Muscle of leg (tissue), 11 donors: ENCODE measurements around the gene RNF114. TPM values are rescaled to one million over a fixed set of nuclear protein-coding genes. Genes with fewer than 3 reads are reported as not detected.

ENCODE experiments used
- DNase-seq: peaks from one replicate; pipeline ENCODE4 v3.0.0; 2013
- H3K27ac ChIP-seq: one replicate; pipeline ENCODE4 v1.5.1; 2013; ENCODE audit warnings: mild to moderate bottlenecking, low read length, control low read depth
- H3K27me3 ChIP-seq: one replicate; pipeline ENCODE4 v1.6.1; 2013; ENCODE audit warnings: low read length; ENCODE audit not compliant: control insufficient read depth, insufficient read depth
- H3K36me3 ChIP-seq: one replicate; pipeline ENCODE4 v1.6.1; 2013; ENCODE audit warnings: low read length; ENCODE audit not compliant: control insufficient read depth, insufficient read depth
- H3K4me1 ChIP-seq: one replicate; pipeline ENCODE4 v1.6.1; 2013; ENCODE audit warnings: low read length; ENCODE audit not compliant: control insufficient read depth, insufficient read depth
- H3K4me3 ChIP-seq: one replicate; pipeline ENCODE4 v1.5.1; 2013; ENCODE audit warnings: low read length, control low read depth
- H3K9me3 ChIP-seq: replicated peaks from 2 replicates; pipeline ENCODE4 v1.6.1; 2013; ENCODE audit warnings: low read depth, low read length; ENCODE audit not compliant: control insufficient read depth
- WGBS: methylation state at CpG from one replicate; pipeline ENCODE4 v1.1.5; 2013; ENCODE audit warnings: missing lambda C conversion rate; ENCODE audit not compliant: insufficient coverage; 5-methylcytosine and 5-hydroxymethylcytosine counted together
- polyA plus RNA-seq, 8 donors: library from polyadenylated mRNA; unstranded; fragments of 120-200 nt; gene quantifications; one replicate each; pipeline versions ENCODE4 v1.2.1 to v1.2.3, GENCODE V29; 2013; ENCODE audit warnings: inconsistent platforms in 1 of 8, low replicate concordance in 1 of 8; ENCODE audit not compliant: insufficient read length in 8 of 8, insufficient read depth in 1 of 8
- total RNA-seq: library from RNA; stranded (reverse); fragments of 120-200 nt; gene quantifications from one replicate; pipeline ENCODE4 v1.2.4, GENCODE V29; 2013

RNF114 gene
- total and polyA plus RNA-seq, 9 donors, result 31.7 to 49.8 (median 40.3) TPM

GRCh38 chr20:49985157-49985556 is 49.0 kb downstream of the RNF114 start:
- Histone ChIP-seq H3K9me3 (no peaks in the 10 kb centered on the region), H3K4me1 (peaks cover 88% of the 10 kb centered on the region), H3K36me3 (peaks cover 20% of the 10 kb centered on the region), H3K4me3 (peak overlapping the region; percentile 87), H3K27ac (no peak overlapping the region), H3K27me3 (peaks cover 2% of the 10 kb centered on the region)
- DNase-seq, result no peak
- 28% methylated on average over 2 of the region's 6 CpGs for WGBS

- Histone ChIP-seq H3K4me1 (peaks cover 93% of the 10 kb centered on the region), H3K4me3 (peak overlapping the region; percentile 87), H3K27me3 (peaks cover 2% of the 10 kb centered on the region), H3K36me3 (peaks cover 20% of the 10 kb centered on the region), H3K9me3 (no peaks in the 10 kb centered on the region), H3K27ac (no peak overlapping the region)
- 50% methylated on average over 2 of the region's 13 CpGs for WGBS
- DNase-seq, result peak; percentile 65
Measured at GRCh38 chr20:49985617-49986016, 49.4 kb downstream of the RNF114 start.

- H3K9me3 ChIP-seq, result no peaks in the 10 kb centered on the region
- H3K4me1 ChIP-seq, result peaks cover 91% of the 10 kb centered on the region
- peaks cover 2% of the 10 kb centered on the region for H3K27me3 ChIP-seq
- WGBS, result 100% methylated on average over 1 of the region's 4 CpGs
- H3K27ac ChIP-seq, result no peak overlapping the region
- no peak for DNase-seq
- peaks cover 20% of the 10 kb centered on the region for H3K36me3 ChIP-seq
- peak overlapping the region; percentile 87 for H3K4me3 ChIP-seq
Measured at GRCh38 chr20:49986049-49986448, 49.9 kb downstream of the RNF114 start.

GRCh38 chr20:49987015-49987867 is 51.0 kb downstream of the RNF114 start:
- Histone ChIP-seq H3K4me3 (no peak overlapping the region), H3K9me3 (no peaks in the 10 kb centered on the region), H3K27ac (no peak overlapping the region), H3K36me3 (peaks cover 20% of the 10 kb centered on the region), H3K27me3 (peaks cover 2% of the 10 kb centered on the region), H3K4me1 (peaks cover 80% of the 10 kb centered on the region)
- 81% methylated on average over 12 of the region's 15 CpGs for WGBS
- no peak for DNase-seq

- H3K4me1 ChIP-seq, result peaks cover 75% of the 10 kb centered on the region
Measured at GRCh38 chr20:49987868-49988690, 51.9 kb downstream of the RNF114 start.

GRCh38 chr20:49989234-49990065 is 53.3 kb downstream of the RNF114 start:
- DNase-seq, result peak; percentile 92
- Histone ChIP-seq H3K27me3 (no peaks in the 10 kb centered on the region), H3K27ac (peak overlapping the region; percentile 79), H3K4me1 (peaks cover 69% of the 10 kb centered on the region), H3K36me3 (peaks cover 20% of the 10 kb centered on the region), H3K4me3 (no peak overlapping the region), H3K9me3 (no peaks in the 10 kb centered on the region)
- 24% methylated on average over 15 of the region's 22 CpGs for WGBS

More at GRCh38 chr20:49987868-49988690, 51.9 kb downstream of the RNF114 start:
- Histone ChIP-seq H3K27ac (no peak overlapping the region), H3K9me3 (no peaks in the 10 kb centered on the region), H3K27me3 (no peaks in the 10 kb centered on the region), H3K4me3 (no peak overlapping the region), H3K36me3 (peaks cover 20% of the 10 kb centered on the region)
- 64% methylated on average over 14 of the region's 18 CpGs for WGBS
- no peak for DNase-seq

- WGBS, result 23% methylated on average over 6 of the region's 9 CpGs
- Histone ChIP-seq H3K4me1 (peaks cover 62% of the 10 kb centered on the region), H3K4me3 (no peak overlapping the region), H3K9me3 (no peaks in the 10 kb centered on the region), H3K27me3 (no peaks in the 10 kb centered on the region), H3K36me3 (peaks cover 17% of the 10 kb centered on the region), H3K27ac (peak overlapping the region; percentile 79)
- DNase-seq, result no peak
Measured at GRCh38 chr20:49990271-49990720, 54.1 kb downstream of the RNF114 start.

- peaks cover 2% of the 10 kb centered on the region for H3K27me3 ChIP-seq
- H3K9me3 ChIP-seq, result no peaks in the 10 kb centered on the region
- H3K4me1 ChIP-seq, result peaks cover 32% of the 10 kb centered on the region
- H3K36me3 ChIP-seq, result peaks cover 2% of the 10 kb centered on the region
- no peak overlapping the region for H3K4me3 ChIP-seq
- WGBS, result 63% methylated on average over 5 of the region's 6 CpGs
- H3K27ac ChIP-seq, result no peak overlapping the region
- no peak for DNase-seq
Measured at GRCh38 chr20:49993301-49993751, 57.1 kb downstream of the RNF114 start.

- peaks cover 12% of the 10 kb centered on the region for H3K4me1 ChIP-seq
- H3K4me3 ChIP-seq, result no peak overlapping the region
- 97% methylated on average over 2 of the region's 3 CpGs for WGBS
Measured at GRCh38 chr20:49995586-49995985, 59.4 kb downstream of the RNF114 start.

More at GRCh38 chr20:49995586-49995985, 59.4 kb downstream of the RNF114 start:
- H3K36me3 ChIP-seq, result no peaks in the 10 kb centered on the region
- peaks cover 2% of the 10 kb centered on the region for H3K27me3 ChIP-seq
- no peak for DNase-seq
- no peak overlapping the region for H3K27ac ChIP-seq
- H3K9me3 ChIP-seq, result no peaks in the 10 kb centered on the region
